ENCODE data around the gene TMIE.

The TMIE gene

GRCh38 chr3:46681856-46682540 is 19.2 kb upstream of the TMIE start:
- TF ChIP-seq CTCF (IDR thresholded peaks at IDR 0.05): no peak

- TF ChIP-seq CTCF (IDR thresholded peaks at IDR 0.05): no peak
Observed at GRCh38 chr3:46682974-46683373, 18.2 kb upstream of the TMIE start.

GRCh38 chr3:46684891-46685290 is 16.3 kb upstream of the TMIE start:
- no peak for TF ChIP-seq CTCF (IDR thresholded peaks at IDR 0.05)

GRCh38 chr3:46685446-46685845 is 15.7 kb upstream of the TMIE start:
- TF ChIP-seq CTCF (IDR thresholded peaks at IDR 0.05): no peak

- TF ChIP-seq CTCF (IDR thresholded peaks at IDR 0.05): no peak
Observed at GRCh38 chr3:46690798-46691197, 10.4 kb upstream of the TMIE start.

GRCh38 chr3:46692566-46692990 is 8.6 kb upstream of the TMIE start:
- no peak for TF ChIP-seq CTCF (IDR thresholded peaks at IDR 0.05)

- TF ChIP-seq CTCF (IDR thresholded peaks at IDR 0.05): no peak
Observed at GRCh38 chr3:46693038-46693891, 7.9 kb upstream of the TMIE start, which contains the start of gene ALS2CL. TSS of gene ALS2CL (minus strand) at chr3:46693679. CDS start at chr3:46689440, 4,239 bp downstream.
